ENCODE measurements around the gene ACTR8. TPM values are rescaled to one million over a fixed set of nuclear protein-coding genes. Genes with fewer than 3 reads are reported as not detected.

Gene ACTR8
- total RNA-seq, 1 experiment from 2014 or later, result 21.1 TPM

- no peak overlapping the region for H3K27ac ChIP-seq (ENCODE audit: low read depth, low read length, poor library complexity, severe bottlenecking)
- no peaks in the 10 kb centered on the region for H3K27me3 ChIP-seq (replicated peaks; ENCODE audit: insufficient read depth, low read depth, low read length, poor library complexity)
- BruUV-seq (replicated peaks), result no TSS peak
- peaks cover 4% of the 10 kb centered on the region for H3K36me3 ChIP-seq (ENCODE audit: insufficient read depth, low read length, poor library complexity, severe bottlenecking)
- TF ChIP-seq CTCF (conservative IDR thresholded peaks at IDR 0.05; ENCODE audit: low read depth, low read length) (no peak), EZH2 (IDR thresholded peaks at IDR 0.05; ENCODE audit: borderline replicate concordance, low read depth, low read length, poor library complexity, severe bottlenecking) (no peak)
- H3K9me3 ChIP-seq (ENCODE audit: low read depth, low read length, poor library complexity, severe bottlenecking), result no peaks in the 10 kb centered on the region
- intact Hi-C loops (cut with micrococcal nuclease; ENCODE audit: unreplicated experiment), result no loop called here
- H3K4me3 ChIP-seq (ENCODE audit: low read depth, low read length, poor library complexity, severe bottlenecking), result no peak overlapping the region
- DNase-seq (ENCODE audit: low spot score), result no peak
- no peaks in the 10 kb centered on the region for H3K4me1 ChIP-seq (ENCODE audit: insufficient read depth, low read length, poor library complexity, severe bottlenecking)
- POLR2A ChIA-PET (ENCODE audit: low non-redundant PET), result interaction anchor here (0.5 kb wide), 1 partner anchor 72 kb away, joined by 3 read pairs; no protein-coding TSS in a partner anchor
- CTCF ChIA-PET, result no interaction called here
These were observed 6.3 kb upstream of the ACTR8 start for GRCh38 chr3:53888232-53888631.

- intact Hi-C loops (cut with micrococcal nuclease; ENCODE audit: unreplicated experiment), result no loop called here
- ChIA-PET CTCF (no interaction called here), POLR2A (ENCODE audit: low non-redundant PET) (no interaction called here)
- BruUV-seq (replicated peaks), result no TSS peak
- H3K36me3 ChIP-seq (ENCODE audit: insufficient read depth, low read length, poor library complexity, severe bottlenecking), result peaks cover 4% of the 10 kb centered on the region
- H3K27ac ChIP-seq (ENCODE audit: low read depth, low read length, poor library complexity, severe bottlenecking), result no peak overlapping the region
- H3K27me3 ChIP-seq (replicated peaks; ENCODE audit: insufficient read depth, low read depth, low read length, poor library complexity), result no peaks in the 10 kb centered on the region
- no peak for TF ChIP-seq CTCF (conservative IDR thresholded peaks at IDR 0.05; ENCODE audit: low read depth, low read length)
- TF ChIP-seq EZH2 (IDR thresholded peaks at IDR 0.05; ENCODE audit: borderline replicate concordance, low read depth, low read length, poor library complexity, severe bottlenecking), result no peak
- DNase-seq (ENCODE audit: low spot score), result no peak
- H3K4me3 ChIP-seq (ENCODE audit: low read depth, low read length, poor library complexity, severe bottlenecking), result no peak overlapping the region
- H3K4me1 ChIP-seq (ENCODE audit: insufficient read depth, low read length, poor library complexity, severe bottlenecking), result no peaks in the 10 kb centered on the region
- H3K9me3 ChIP-seq (ENCODE audit: low read depth, low read length, poor library complexity, severe bottlenecking), result no peaks in the 10 kb centered on the region
These were observed 5.5 kb upstream of the ACTR8 start for GRCh38 chr3:53887446-53887845.

GRCh38 chr3:53885239-53885638, 3.3 kb upstream of the ACTR8 start:
- CTCF ChIA-PET, result no interaction called here
- H3K36me3 ChIP-seq (ENCODE audit: insufficient read depth, low read length, poor library complexity, severe bottlenecking), result peaks cover 4% of the 10 kb centered on the region
- POLR2A ChIA-PET (ENCODE audit: low non-redundant PET), result no interaction called here

More at GRCh38 chr3:53885239-53885638, 3.3 kb upstream of the ACTR8 start:
- no peak for TF ChIP-seq EZH2 (IDR thresholded peaks at IDR 0.05; ENCODE audit: borderline replicate concordance, low read depth, low read length, poor library complexity, severe bottlenecking)
- no peak for TF ChIP-seq CTCF (conservative IDR thresholded peaks at IDR 0.05; ENCODE audit: low read depth, low read length)
- no peak overlapping the region for H3K27ac ChIP-seq (ENCODE audit: low read depth, low read length, poor library complexity, severe bottlenecking)
- no peak for DNase-seq (ENCODE audit: low spot score)
- H3K4me1 ChIP-seq (ENCODE audit: insufficient read depth, low read length, poor library complexity, severe bottlenecking), result peaks cover 5% of the 10 kb centered on the region
- H3K9me3 ChIP-seq (ENCODE audit: low read depth, low read length, poor library complexity, severe bottlenecking), result no peaks in the 10 kb centered on the region
- BruUV-seq (replicated peaks), result no TSS peak
- intact Hi-C loops (cut with micrococcal nuclease; ENCODE audit: unreplicated experiment), result no loop called here
- no peak overlapping the region for H3K4me3 ChIP-seq (ENCODE audit: low read depth, low read length, poor library complexity, severe bottlenecking)
- H3K27me3 ChIP-seq (replicated peaks; ENCODE audit: insufficient read depth, low read depth, low read length, poor library complexity), result no peaks in the 10 kb centered on the region

Measured in A673 (cell line).